Caco-2 (cell line): Measurements from ENCODE around the gene ZDHHC7. TPM values are rescaled to one million over a fixed set of nuclear protein-coding genes. Genes with fewer than 3 reads are reported as not detected.

ENCODE experiments used
- BruUV-seq: library from RNA; stranded (reverse); fragments of 400-500 nt; replicated peaks from 2 replicates; lab custom pipeline; 2021; lab: Mats Ljungman, UMichigan
- CTCF ChIA-PET: fragments of 300-600 bp; sonication (Branson Sonifier 250); formaldehyde crosslinking; loops from one replicate; lab custom pipeline; 2022; ENCODE audit warnings: antibody characterized with exemption; lab: Charles Lee
- POLR2A ChIA-PET: fragments of 300-600 bp; sonication (Branson Sonifier 250); formaldehyde crosslinking; loops from one replicate; lab custom pipeline; 2022; ENCODE audit warnings: antibody characterized with exemption; lab: Charles Lee
- DNase-seq, 2 experiments: peaks; one replicate each; pipeline versions ENCODE4 v3.0.0 to v3.0.0-alpha.2; 2020 to 2022
- H3K27me3 ChIP-seq: replicated peaks from 2 replicates; pipeline ENCODE4 v1.6.0; 2011; ENCODE audit warnings: low read length; ENCODE audit not compliant: control insufficient read depth, insufficient read depth
- H3K36me3 ChIP-seq: 2 replicates; pipeline ENCODE4 v1.5.1; 2011; ENCODE audit warnings: low read length; ENCODE audit not compliant: control insufficient read depth, insufficient read depth
- H3K4me1 ChIP-seq: fragments of 250-450 bp; sonication (Bioruptor Pico); 2 replicates; pipeline ENCODE4 v1.5.1; 2020; ENCODE audit warnings: mild to moderate bottlenecking
- H3K4me3 ChIP-seq: 2 replicates; pipeline ENCODE4 v1.5.1; 2011; ENCODE audit warnings: low read depth, mild to moderate bottlenecking, control low read depth, low read length
- H3K9me3 ChIP-seq: fragments of 250-450 bp; sonication (Bioruptor Pico); 2 replicates; pipeline ENCODE4 v1.5.1; 2020; ENCODE audit warnings: mild to moderate bottlenecking, moderate library complexity
- H3K27ac Mint-ChIP-seq: one replicate; pipeline ENCODE4 v1.8.0; 2022; ENCODE audit warnings: mixed read lengths; ENCODE audit not compliant: unreplicated experiment
- H3K27me3 Mint-ChIP-seq: one replicate; pipeline ENCODE4 v1.8.0; 2022; ENCODE audit warnings: mixed read lengths; ENCODE audit not compliant: insufficient read depth, unreplicated experiment
- H3K36me3 Mint-ChIP-seq: one replicate; pipeline ENCODE4 v1.8.0; 2022; ENCODE audit warnings: mild to moderate bottlenecking, mixed read lengths; ENCODE audit not compliant: insufficient read depth, unreplicated experiment
- H3K4me1 Mint-ChIP-seq: one replicate; pipeline ENCODE4 v1.8.0; 2022; ENCODE audit warnings: low read depth, mixed read lengths; ENCODE audit not compliant: unreplicated experiment
- H3K4me3 Mint-ChIP-seq: one replicate; pipeline ENCODE4 v1.8.0; 2022; ENCODE audit warnings: mild to moderate bottlenecking, moderate library complexity, mixed read lengths; ENCODE audit not compliant: unreplicated experiment
- H3K9me3 Mint-ChIP-seq: one replicate; pipeline ENCODE4 v1.8.0; 2022; ENCODE audit warnings: mixed read lengths; ENCODE audit not compliant: unreplicated experiment
- CTCF ChIP-seq, 2 experiments: fragments of 200-600 bp in 1 of 2; IDR thresholded peaks; 1 replicate in 1 of 2; 2 replicates in 1 of 2; pipeline versions ENCODE4 v1.5.1 to v1.8.0; 2011 to 2022; ENCODE audit warnings: antibody characterized with exemption in 1 of 2, control low read depth in 1 of 2, inconsistent platforms in 1 of 2, low read depth in 1 of 2, low read length in 1 of 2, mild to moderate bottlenecking in 1 of 2, moderate library complexity in 1 of 2; ENCODE audit not compliant: insufficient read depth in 1 of 2, severe bottlenecking in 1 of 2, unreplicated experiment in 1 of 2
- intact Hi-C: fragments of 100-400 bp; cut with micrococcal nuclease; formaldehyde crosslinking; loops from one replicate; pipeline ENCODE4 v1.10.0; 2022; ENCODE audit not compliant: unreplicated experiment
- total RNA-seq: library from RNA; stranded (reverse); gene quantifications from 2 replicates; pipeline ENCODE4 v1.2.3, GENCODE V29; 2022

The ZDHHC7 gene
- total RNA-seq, 1 experiment from 2014 or later = 85.7 TPM

GRCh38 chr16:85027958-85028684 is 16.8 kb upstream of the ZDHHC7 start:
- Histone ChIP-seq H3K36me3 (no peaks in the 10 kb centered on the region), H3K27me3 (peaks cover 1% of the 10 kb centered on the region; the same call in 1 of the 2 replicates), H3K4me3 (peak overlapping the region; percentile 89), H3K4me1 (peaks cover 28% of the 10 kb centered on the region), H3K9me3 (no peaks in the 10 kb centered on the region)
- H3K36me3 Mint-ChIP-seq = no peaks in the 10 kb centered on the region
- no peak for TF ChIP-seq CTCF (IDR thresholded peaks at IDR 0.05; ENCODE audit: insufficient read depth in 1 of 2, low read depth in 1 of 2, low read length in 1 of 2, severe bottlenecking in 1 of 2, unreplicated experiment in 1 of 2)
- BruUV-seq = no TSS peak
- intact Hi-C loops = loop anchor here (1.0 to 2.0 kb wide), 2 partner anchors 14 to 17 kb away; partner anchors contain the start of gene ZDHHC7
- ChIA-PET POLR2A (interaction anchor here (2.8 kb wide), 1 partner anchor 17 kb away, joined by 14 read pairs; the partner anchor contains the start of gene ZDHHC7), CTCF (interaction anchor here (0.6 to 2.8 kb wide), 6 partner anchors 17 to 59 kb away, joined by 3 to 13 read pairs (median 5); partner anchors contain the start of gene ZDHHC7)
- no peak for DNase-seq
- H3K27me3 Mint-ChIP-seq = no peaks in the 10 kb centered on the region
- peak overlapping the region; percentile 92 for H3K4me3 Mint-ChIP-seq
- H3K4me1 Mint-ChIP-seq = peaks cover 26% of the 10 kb centered on the region
- H3K9me3 Mint-ChIP-seq = no peaks in the 10 kb centered on the region
- H3K27ac Mint-ChIP-seq = no peak overlapping the region

- Mint-ChIP-seq H3K9me3 (no peaks in the 10 kb centered on the region), H3K4me1 (peaks cover 26% of the 10 kb centered on the region), H3K27ac (peak within 1 kb of the TSS; percentile 83), H3K36me3 (no peaks in the 10 kb centered on the region), H3K27me3 (no peaks in the 10 kb centered on the region), H3K4me3 (peak within 1 kb of the TSS; percentile 92)
- no peaks in the 10 kb centered on the region for H3K9me3 ChIP-seq
- peak within 1 kb of the TSS; percentile 89 for H3K4me3 ChIP-seq
- H3K27me3 ChIP-seq = peaks cover 1% of the 10 kb centered on the region; the same call in 1 of the 2 replicates
- BruUV-seq = no TSS peak
- TF ChIP-seq CTCF (IDR thresholded peaks at IDR 0.05; ENCODE audit: insufficient read depth in 1 of 2, low read depth in 1 of 2, low read length in 1 of 2, severe bottlenecking in 1 of 2, unreplicated experiment in 1 of 2) = peak in 1 of 2 experiments; percentile 65
- DNase-seq = peak; percentile 95 to 99
- CTCF ChIA-PET = interaction anchor here (0.6 to 2.8 kb wide), 7 partner anchors 16 to 59 kb away, joined by 3 to 13 read pairs (median 4); partner anchors contain the start of gene ZDHHC7
- no peaks in the 10 kb centered on the region for H3K36me3 ChIP-seq
- POLR2A ChIA-PET = interaction anchor here (0.7 to 2.8 kb wide), 3 partner anchors 16 to 595 kb away, joined by 3 to 14 read pairs (median 3); partner anchors contain the start of gene ZDHHC7
- intact Hi-C loops = loop anchor here (1.0 kb wide), 1 partner anchor 13 kb away; no protein-coding TSS in a partner anchor
- peaks cover 28% of the 10 kb centered on the region for H3K4me1 ChIP-seq
These were observed 16.1 kb upstream of the ZDHHC7 start, which contains the start of gene KIAA0513 for GRCh38 chr16:85027349-85027957. KIAA0513 (plus strand) TSS chr16:85027795; CDS start chr16:85067072, 39,277 bp downstream.

- Histone ChIP-seq H3K9me3 (no peaks in the 10 kb centered on the region), H3K27me3 (peaks cover 1% of the 10 kb centered on the region; the same call in 1 of the 2 replicates), H3K36me3 (no peaks in the 10 kb centered on the region), H3K4me3 (peak overlapping the region; percentile 89), H3K4me1 (peaks cover 28% of the 10 kb centered on the region)
- H3K36me3 Mint-ChIP-seq = no peaks in the 10 kb centered on the region
- CTCF ChIA-PET = interaction anchor here (0.6 to 2.8 kb wide), 6 partner anchors 9 to 193 kb away, joined by 3 to 13 read pairs (median 8); partner anchors contain the start of gene ZDHHC7
- POLR2A ChIA-PET = interaction anchor here (1.0 to 2.8 kb wide), 2 partner anchors 15 to 595 kb away, joined by 3 to 14 read pairs; partner anchors contain the start of gene ZDHHC7
- TF ChIP-seq CTCF (IDR thresholded peaks at IDR 0.05; ENCODE audit: insufficient read depth in 1 of 2, low read depth in 1 of 2, low read length in 1 of 2, severe bottlenecking in 1 of 2, unreplicated experiment in 1 of 2) = no peak
- BruUV-seq = no TSS peak
- H3K4me1 Mint-ChIP-seq = peaks cover 26% of the 10 kb centered on the region
- no peak for DNase-seq
- no peaks in the 10 kb centered on the region for H3K9me3 Mint-ChIP-seq
- peak overlapping the region; percentile 92 for H3K4me3 Mint-ChIP-seq
- H3K27ac Mint-ChIP-seq = peak overlapping the region; percentile 83
- no peaks in the 10 kb centered on the region for H3K27me3 Mint-ChIP-seq
- intact Hi-C loops = loop anchor here (1.0 kb wide), 2 partner anchors 12 to 60 kb away; no protein-coding TSS in a partner anchor
These were observed 15.4 kb upstream of the ZDHHC7 start for GRCh38 chr16:85026703-85027102.
